ENCODE results near the gene PCYT2. TPM values are rescaled to one million over a fixed set of nuclear protein-coding genes. Genes with fewer than 3 reads are reported as not detected.

The PCYT2 gene
- total and polyA plus RNA-seq, 12 donors: 29.5 to 64.1 (median 47.7) TPM

DNA sequence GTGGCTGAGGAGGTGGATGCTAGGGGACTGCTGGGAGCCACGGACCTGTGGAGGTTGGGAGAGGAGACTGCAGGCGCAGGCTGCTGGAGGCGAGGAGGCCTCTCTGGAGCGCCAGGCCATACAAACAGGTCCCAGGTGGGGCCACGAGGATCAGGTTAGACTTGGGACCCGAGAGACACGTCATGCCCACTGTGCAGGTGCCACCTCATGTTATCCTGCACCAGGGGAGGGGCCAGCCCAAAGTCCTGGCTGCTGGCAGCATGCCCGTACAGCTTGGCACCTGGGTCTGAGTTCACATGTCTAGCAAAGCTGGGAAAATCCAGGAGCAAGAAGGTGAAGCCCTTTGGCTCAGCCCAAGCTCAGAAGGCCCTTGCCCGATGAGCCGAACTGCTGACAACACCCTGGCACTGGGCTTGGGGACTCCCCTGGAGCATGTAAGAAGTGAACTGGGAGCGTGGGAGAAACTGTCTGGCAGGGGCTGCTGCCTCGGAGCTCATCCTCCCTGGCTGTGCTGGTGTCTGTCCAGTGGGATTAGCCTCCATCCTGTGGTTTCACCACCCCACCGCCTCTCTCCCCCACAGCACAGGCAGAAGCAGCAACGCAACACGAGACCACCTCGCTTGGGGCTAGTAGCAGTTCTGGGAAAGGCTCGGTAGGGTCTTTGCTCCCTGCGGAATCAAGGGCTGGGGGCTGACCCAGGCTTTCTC is 45.3 kb downstream of the PCYT2 start:
- TF ChIP-seq, protein P1, sequence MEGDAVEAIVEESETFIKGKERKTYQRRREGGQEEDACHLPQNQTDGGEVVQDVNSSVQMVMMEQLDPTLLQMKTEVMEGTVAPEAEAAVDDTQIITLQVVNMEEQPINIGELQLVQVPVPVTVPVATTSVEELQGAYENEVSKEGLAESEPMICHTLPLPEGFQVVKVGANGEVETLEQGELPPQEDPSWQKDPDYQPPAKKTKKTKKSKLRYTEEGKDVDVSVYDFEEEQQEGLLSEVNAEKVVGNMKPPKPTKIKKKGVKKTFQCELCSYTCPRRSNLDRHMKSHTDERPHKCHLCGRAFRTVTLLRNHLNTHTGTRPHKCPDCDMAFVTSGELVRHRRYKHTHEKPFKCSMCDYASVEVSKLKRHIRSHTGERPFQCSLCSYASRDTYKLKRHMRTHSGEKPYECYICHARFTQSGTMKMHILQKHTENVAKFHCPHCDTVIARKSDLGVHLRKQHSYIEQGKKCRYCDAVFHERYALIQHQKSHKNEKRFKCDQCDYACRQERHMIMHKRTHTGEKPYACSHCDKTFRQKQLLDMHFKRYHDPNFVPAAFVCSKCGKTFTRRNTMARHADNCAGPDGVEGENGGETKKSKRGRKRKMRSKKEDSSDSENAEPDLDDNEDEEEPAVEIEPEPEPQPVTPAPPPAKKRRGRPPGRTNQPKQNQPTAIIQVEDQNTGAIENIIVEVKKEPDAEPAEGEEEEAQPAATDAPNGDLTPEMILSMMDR (IDR thresholded peaks at IDR 0.05): no peak
- Histone ChIP-seq H3K4me3 (no peak overlapping the region), H3K27me3 (no peaks in the 10 kb centered on the region), H3K36me3 (peaks cover 0 to 62% (median 20%) of the 10 kb centered on the region in 9 donors), H3K4me1 (peaks cover 35 to 84% (median 63%) of the 10 kb centered on the region in 9 donors), H3K27ac (peak overlapping the region in 2 of 10 donors; percentile 7 to 20), H3K9me3 (no peaks in the 10 kb centered on the region)
- intact Hi-C loops (cut with DNase I): no loop called here
- ATAC-seq (no peak), DNase-seq (no peak)
- 62 to 65% methylated on average over 18 of the region's 18 CpGs for WGBS, 2 donors

GRCh38 chr17:81865358-81865732 is 45.9 kb downstream of the PCYT2 start:
- Histone ChIP-seq H3K36me3 (peaks cover 0 to 62% (median 20%) of the 10 kb centered on the region in 9 donors), H3K4me1 (peaks cover 35 to 83% (median 62%) of the 10 kb centered on the region in 9 donors), H3K27me3 (no peaks in the 10 kb centered on the region), H3K9me3 (no peaks in the 10 kb centered on the region), H3K4me3 (no peak overlapping the region), H3K27ac (no peak overlapping the region)
- intact Hi-C loops (cut with DNase I): no loop called here
- WGBS, 2 donors: 97% methylated on average over 8 of the region's 8 CpGs
- DNase-seq (no peak), ATAC-seq (no peak)
- TF ChIP-seq, protein P1 (IDR thresholded peaks at IDR 0.05): no peak

DNA sequence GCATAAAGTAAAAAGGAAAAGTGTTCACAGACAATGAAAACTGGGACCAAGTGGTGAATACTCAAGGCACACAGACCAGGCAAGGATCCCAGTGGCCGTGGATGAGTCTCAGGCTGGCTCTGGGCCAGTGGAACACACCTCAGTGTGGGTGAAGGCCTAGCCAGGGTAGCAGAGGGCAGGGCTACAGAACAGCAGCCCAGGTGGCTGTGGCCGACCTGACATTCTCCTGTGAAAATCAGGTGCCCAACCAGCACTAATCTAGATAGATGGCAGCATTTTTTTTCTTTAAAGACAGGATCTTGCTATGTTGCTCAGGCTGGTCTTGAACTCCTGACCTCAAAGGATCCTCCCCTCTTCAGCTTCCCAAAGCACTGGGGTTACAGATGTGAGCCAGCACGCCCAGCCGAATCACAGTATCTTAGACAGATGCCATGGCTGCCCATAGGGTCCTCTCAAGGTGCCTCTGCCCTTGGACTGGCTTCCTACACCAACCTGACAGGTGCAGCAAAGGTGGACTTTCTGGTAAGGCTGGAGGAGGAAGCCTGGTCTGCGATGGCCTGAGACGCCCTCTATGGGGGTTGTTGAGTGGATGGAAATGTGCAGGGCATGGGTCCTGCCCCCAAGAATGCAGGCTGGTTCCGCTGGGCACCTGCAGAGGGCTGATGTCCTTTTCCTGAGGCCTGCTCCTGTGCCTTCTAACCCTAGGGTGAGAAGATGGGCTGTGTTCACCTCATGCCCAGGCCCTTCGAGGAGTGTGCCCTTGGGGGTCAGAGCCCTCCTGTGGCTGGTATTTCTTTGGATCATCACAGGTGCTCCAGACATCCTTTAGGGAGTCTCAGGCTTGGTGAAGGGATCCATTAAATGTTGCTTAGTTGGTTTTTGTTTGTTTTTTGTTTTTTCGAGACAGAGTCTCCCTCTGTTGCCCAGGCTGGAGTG is 47.1 kb downstream of the PCYT2 start:
- ATAC-seq (no peak), DNase-seq (no peak)
- WGBS, 2 donors: 80 to 81% methylated on average over 9 of the region's 9 CpGs
- no peak overlapping the region for H3K4me3 ChIP-seq
- H3K36me3 ChIP-seq: peaks cover 0 to 51% (median 14%) of the 10 kb centered on the region in 9 donors
- no peaks in the 10 kb centered on the region for H3K9me3 ChIP-seq
- H3K4me1 ChIP-seq: peaks cover 26 to 76% (median 55%) of the 10 kb centered on the region in 9 donors
- TF ChIP-seq, protein P1 (IDR thresholded peaks at IDR 0.05): no peak
- intact Hi-C loops (cut with DNase I): loop anchor here in 1 of 10 donors (5.0 kb wide), 1 partner anchor 42 kb away; no protein-coding TSS in a partner anchor
- H3K27ac ChIP-seq: peak overlapping the region in 2 of 10 donors; percentile 11 to 99
- no peaks in the 10 kb centered on the region for H3K27me3 ChIP-seq

GRCh38 chr17:81863123-81863675 is 48.0 kb downstream of the PCYT2 start:
- H3K27me3 ChIP-seq: no peaks in the 10 kb centered on the region
- no peak for ATAC-seq
- H3K36me3 ChIP-seq: peaks cover 0 to 51% (median 13%) of the 10 kb centered on the region in 9 donors
- no peaks in the 10 kb centered on the region for H3K9me3 ChIP-seq
- H3K4me1 ChIP-seq: peaks cover 26 to 76% (median 55%) of the 10 kb centered on the region in 9 donors
- 79 to 80% methylated on average over 6 of the region's 6 CpGs for WGBS, 2 donors
- H3K4me3 ChIP-seq: no peak overlapping the region
- intact Hi-C loops (cut with DNase I): loop anchor here in 1 of 10 donors (5.0 kb wide), 1 partner anchor 41 kb away; no protein-coding TSS in a partner anchor
- TF ChIP-seq, protein P1 (IDR thresholded peaks at IDR 0.05): no peak
- H3K27ac ChIP-seq: peak overlapping the region in 3 of 10 donors; percentile 98 to 99 (median 98)
- DNase-seq: no peak

Measured in heart right ventricle (tissue), 16 donors.